ENCODE measurements around the gene GEMIN2. TPM values are rescaled to one million over a fixed set of nuclear protein-coding genes. Genes with fewer than 3 reads are reported as not detected.
"Not testable (repeated sequence)": the region's sequence is repeated elsewhere in the genome, so short reads cannot be mapped to it uniquely, and the experiment has no call there.

Gene GEMIN2
- total RNA-seq, 1 donor from 2014 or later: 6.5 TPM

- Histone ChIP-seq H3K27me3 (ENCODE audit: low read depth) (no peaks in the 10 kb centered on the region), H3K4me1 (no peaks in the 10 kb centered on the region), H3K4me3 (no peak overlapping the region), H3K36me3 (peaks cover 50% of the 10 kb centered on the region), H3K27ac (replicated peaks) (no peak overlapping the region), H3K9me3 (replicated peaks) (no peaks in the 10 kb centered on the region)
- intact Hi-C loops (cut with micrococcal nuclease): no loop called here
- DNase-seq: no peak
- no peak for TF ChIP-seq CTCF (IDR thresholded peaks at IDR 0.05; ENCODE audit: borderline replicate concordance)
Observed at GRCh38 chr14:39145266-39145966, 31.3 kb downstream of the GEMIN2 start.

- no peak overlapping the region for H3K27ac ChIP-seq (replicated peaks)
- H3K9me3 ChIP-seq (replicated peaks): no peaks in the 10 kb centered on the region
- H3K36me3 ChIP-seq: peaks cover 88% of the 10 kb centered on the region
- no peak for DNase-seq
- TF ChIP-seq CTCF (IDR thresholded peaks at IDR 0.05; ENCODE audit: borderline replicate concordance): no peak
- no peaks in the 10 kb centered on the region for H3K4me1 ChIP-seq
- no peaks in the 10 kb centered on the region for H3K27me3 ChIP-seq (ENCODE audit: low read depth)
- intact Hi-C loops (cut with micrococcal nuclease): no loop called here
- H3K4me3 ChIP-seq: no peak overlapping the region
Observed at GRCh38 chr14:39154594-39155189, 40.6 kb downstream of the GEMIN2 start.

- intact Hi-C loops (cut with micrococcal nuclease): no loop called here
- Histone ChIP-seq H3K27ac (replicated peaks) (no peak overlapping the region), H3K4me3 (no peak overlapping the region), H3K9me3 (replicated peaks) (no peaks in the 10 kb centered on the region), H3K4me1 (peaks cover 5% of the 10 kb centered on the region), H3K36me3 (peaks cover 84% of the 10 kb centered on the region), H3K27me3 (ENCODE audit: low read depth) (no peaks in the 10 kb centered on the region)
- no peak for DNase-seq
- TF ChIP-seq CTCF (IDR thresholded peaks at IDR 0.05; ENCODE audit: borderline replicate concordance): no peak
Observed at GRCh38 chr14:39157491-39157890, 43.4 kb downstream of the GEMIN2 start.

GRCh38 chr14:39158222-39158858 is 44.2 kb downstream of the GEMIN2 start:
- TF ChIP-seq CTCF (IDR thresholded peaks at IDR 0.05; ENCODE audit: borderline replicate concordance): no peak
- Histone ChIP-seq H3K4me1 (peaks cover 5% of the 10 kb centered on the region), H3K36me3 (peaks cover 83% of the 10 kb centered on the region), H3K27me3 (ENCODE audit: low read depth) (no peaks in the 10 kb centered on the region), H3K9me3 (replicated peaks) (no peaks in the 10 kb centered on the region), H3K4me3 (no peak overlapping the region), H3K27ac (replicated peaks) (no peak overlapping the region)
- no peak for DNase-seq
- intact Hi-C loops (cut with micrococcal nuclease): no loop called here

- Histone ChIP-seq H3K4me1 (peaks cover 11% of the 10 kb centered on the region), H3K27ac (replicated peaks) (no peak overlapping the region), H3K9me3 (replicated peaks) (no peaks in the 10 kb centered on the region), H3K27me3 (ENCODE audit: low read depth) (no peaks in the 10 kb centered on the region), H3K36me3 (peaks cover 66% of the 10 kb centered on the region), H3K4me3 (no peak overlapping the region)
- no peak for DNase-seq
- intact Hi-C loops (cut with micrococcal nuclease): no loop called here
- TF ChIP-seq CTCF (IDR thresholded peaks at IDR 0.05; ENCODE audit: borderline replicate concordance): no peak
Observed at GRCh38 chr14:39160494-39160893, 46.4 kb downstream of the GEMIN2 start.

- H3K27ac ChIP-seq (replicated peaks); H3K9me3 ChIP-seq (replicated peaks); H3K36me3 ChIP-seq; intact Hi-C loops (cut with micrococcal nuclease); H3K27me3 ChIP-seq (ENCODE audit: low read depth); DNase-seq: not testable (repeated sequence)
- Histone ChIP-seq H3K4me3 (peak overlapping the region; percentile 80), H3K4me1 (peaks cover 50% of the 10 kb centered on the region)
Observed at GRCh38 chr14:39167797-39168320, 53.7 kb downstream of the GEMIN2 start.

Measured in left ventricle myocardium inferior (tissue), 1 donor.